PC-3 (cell line): ENCODE measurements around the gene FAXDC2.

Experiments used
- EZH2 ChIP-seq: fragments of 300-600 bp; sonication (generic); IDR thresholded peaks from one replicate; pipeline ENCODE4 v1.6.1; 2017; ENCODE audit warnings: antibody characterized with exemption, mild to moderate bottlenecking, low read length; ENCODE audit not compliant: unreplicated experiment
- EZH2phosphoT487 ChIP-seq: fragments of 300-600 bp; sonication (generic); IDR thresholded peaks from 2 replicates; pipeline ENCODE4 v1.6.1; 2018; ENCODE audit warnings: mild to moderate bottlenecking, antibody characterized with exemption, low read length, borderline replicate concordance
- TF ChIP-seq, protein P1 (sequence below): fragments of 300-600 bp; sonication (generic); conservative IDR thresholded peaks from 2 replicates; pipeline ENCODE4 v1.5.1; 2017; ENCODE audit warnings: antibody characterized with exemption, low read depth, mild to moderate bottlenecking, low read length

- TF ChIP-seq, protein P1, sequence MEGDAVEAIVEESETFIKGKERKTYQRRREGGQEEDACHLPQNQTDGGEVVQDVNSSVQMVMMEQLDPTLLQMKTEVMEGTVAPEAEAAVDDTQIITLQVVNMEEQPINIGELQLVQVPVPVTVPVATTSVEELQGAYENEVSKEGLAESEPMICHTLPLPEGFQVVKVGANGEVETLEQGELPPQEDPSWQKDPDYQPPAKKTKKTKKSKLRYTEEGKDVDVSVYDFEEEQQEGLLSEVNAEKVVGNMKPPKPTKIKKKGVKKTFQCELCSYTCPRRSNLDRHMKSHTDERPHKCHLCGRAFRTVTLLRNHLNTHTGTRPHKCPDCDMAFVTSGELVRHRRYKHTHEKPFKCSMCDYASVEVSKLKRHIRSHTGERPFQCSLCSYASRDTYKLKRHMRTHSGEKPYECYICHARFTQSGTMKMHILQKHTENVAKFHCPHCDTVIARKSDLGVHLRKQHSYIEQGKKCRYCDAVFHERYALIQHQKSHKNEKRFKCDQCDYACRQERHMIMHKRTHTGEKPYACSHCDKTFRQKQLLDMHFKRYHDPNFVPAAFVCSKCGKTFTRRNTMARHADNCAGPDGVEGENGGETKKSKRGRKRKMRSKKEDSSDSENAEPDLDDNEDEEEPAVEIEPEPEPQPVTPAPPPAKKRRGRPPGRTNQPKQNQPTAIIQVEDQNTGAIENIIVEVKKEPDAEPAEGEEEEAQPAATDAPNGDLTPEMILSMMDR: no peak
- TF ChIP-seq EZH2 (no peak), EZH2phosphoT487 (no peak)
These were observed 20.2 kb downstream of the FAXDC2 start for GRCh38 chr5:154830219-154830595.
